Lung (tissue), 12 donors: ENCODE data around the gene NDUFS2. TPM values are rescaled to one million over a fixed set of nuclear protein-coding genes. Genes with fewer than 3 reads are reported as not detected.

ENCODE experiments used
- ATAC-seq: fragments of 200-7000 bp; cut with Tn5 transposase; one replicate; pipeline ENCODE4 v1.9.1; 2020; ENCODE audit warnings: moderate number of reproducible peaks; ENCODE audit not compliant: insufficient read depth, low FRiP score
- DNase-seq, 3 donors: peaks; one replicate each; pipeline ENCODE4 v3.0.0-alpha.2; 2013 to 2017
- H3K27ac ChIP-seq, 2 donors: one replicate each; pipeline ENCODE4 v1.5.1; 2013; ENCODE audit warnings: mild to moderate bottlenecking in 2 of 2, moderate library complexity in 2 of 2, control low read depth in 1 of 2, inconsistent platforms in 1 of 2, low read depth in 1 of 2, low read length in 1 of 2
- H3K27me3 ChIP-seq, 3 donors: one replicate each; pipeline ENCODE4 v1.5.1; 2013; ENCODE audit warnings: low read length in 2 of 3; ENCODE audit not compliant: control insufficient read depth in 3 of 3, insufficient read depth in 3 of 3
- H3K36me3 ChIP-seq, 4 donors: one replicate each; pipeline ENCODE4 v1.5.1; 2013; ENCODE audit warnings: low read length in 4 of 4, mild to moderate bottlenecking in 1 of 4, moderate library complexity in 1 of 4; ENCODE audit not compliant: control insufficient read depth in 4 of 4, insufficient read depth in 4 of 4
- H3K4me1 ChIP-seq, 5 donors: one replicate each; pipeline ENCODE4 v1.5.1; 2013; ENCODE audit warnings: low read length in 5 of 5, mild to moderate bottlenecking in 2 of 5, moderate library complexity in 1 of 5; ENCODE audit not compliant: control insufficient read depth in 5 of 5, insufficient read depth in 5 of 5
- H3K4me3 ChIP-seq: one replicate; pipeline ENCODE4 v1.5.1; 2013; ENCODE audit warnings: mild to moderate bottlenecking, control low read depth, moderate library complexity
- H3K9ac ChIP-seq, 2 donors: one replicate each; pipeline ENCODE4 v1.5.1; 2013; ENCODE audit warnings: low read length in 2 of 2, control low read depth in 1 of 2; ENCODE audit not compliant: insufficient read depth in 1 of 2
- H3K9me3 ChIP-seq, 4 donors: one replicate each; pipeline ENCODE4 v1.5.1; 2013; ENCODE audit warnings: low read length in 3 of 4, mild to moderate bottlenecking in 1 of 4, moderate library complexity in 1 of 4; ENCODE audit not compliant: control insufficient read depth in 4 of 4, insufficient read depth in 3 of 4
- CTCF ChIP-seq: IDR thresholded peaks from 2 replicates; pipeline ENCODE4 v1.5.1; 2012; ENCODE audit warnings: mild to moderate bottlenecking; ENCODE audit errors: control extremely low read depth, extremely low read depth
- WGBS, 2 donors: extraction: QIAGEN DNeasy Blood & Tissue Kit; methylation state at CpG; one replicate each; pipeline ENCODE4 v1.1.7; 2013; 5-methylcytosine and 5-hydroxymethylcytosine counted together
- polyA plus RNA-seq, 2 donors: library from polyadenylated mRNA; stranded (reverse); fragments of 200-250 nt; gene quantifications; one replicate each; pipeline ENCODE4 v1.2.1, GENCODE V29; 2013
- total RNA-seq, 2 donors: library from RNA; depleted of rRNA in 1 of 2; stranded (reverse); fragments of >200 nt in 1 of 2; gene quantifications; one replicate each; pipeline ENCODE4 v1.2.1, GENCODE V29; 2014 to 2021
- donor health status: control.
- donor health status: control.
- donor health status: Bipolar disorder and iron deficiency.
- donor health status: healthy.
- donor health status: DM: yes; HTN: yes; CAD: no.

Gene NDUFS2
- total and polyA plus RNA-seq, 4 donors, result 40.2 to 104 (median 88.1) TPM

DNA sequence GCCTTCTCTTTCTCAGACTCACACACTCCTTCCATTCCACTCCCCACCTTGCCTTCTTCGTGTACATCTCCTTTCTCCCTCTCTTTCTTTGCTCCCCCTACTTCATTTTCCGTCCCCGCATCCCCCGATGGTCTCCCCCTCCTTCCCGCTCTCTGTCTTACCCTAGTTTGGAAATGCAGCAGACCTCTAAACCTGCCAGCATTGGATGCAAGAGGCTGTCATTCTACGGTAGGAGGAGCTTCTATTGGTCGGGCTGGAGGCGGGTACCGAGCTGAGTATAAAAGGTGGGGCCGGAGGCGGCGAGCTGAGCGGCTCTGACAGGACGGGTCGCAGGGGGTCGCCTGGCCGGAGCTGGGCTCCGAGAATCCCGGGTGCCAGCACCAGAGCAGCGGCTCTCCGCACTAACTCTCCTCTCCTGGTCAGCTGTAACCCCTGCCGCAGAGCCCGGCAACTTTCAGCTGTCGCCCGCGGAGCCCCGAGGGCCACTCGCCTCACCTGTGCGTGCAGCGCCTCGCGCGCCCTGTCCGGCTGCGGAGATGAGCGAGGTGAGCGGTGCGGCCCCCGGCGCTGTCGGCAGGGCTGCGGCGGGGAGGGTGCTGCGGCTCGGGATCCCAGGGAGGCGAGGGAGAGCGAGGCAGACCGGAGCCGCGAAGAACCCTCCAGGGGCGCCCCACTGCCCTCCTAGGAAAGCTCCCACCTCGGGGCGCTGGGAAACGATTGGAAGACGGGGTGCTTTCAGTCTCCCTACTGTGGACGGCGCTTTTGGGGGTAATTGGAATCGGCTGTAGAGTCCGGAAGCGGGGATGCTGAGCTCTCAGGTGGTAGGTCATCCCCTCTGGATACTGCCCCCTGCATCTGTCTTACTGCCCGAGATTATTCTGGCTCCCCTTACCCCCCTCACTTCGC, 56.5 kb downstream of the NDUFS2 start, which contains the start of gene PCP4L1:
TSS of gene PCP4L1 (plus strand) at position 307 of the 906 bp plus-strand sequence. CDS start at position 537, 230 bp downstream.
- Histone ChIP-seq H3K36me3 (no peaks in the 10 kb centered on the region), H3K27ac (no peak within 1 kb of the TSS), H3K27me3 (peaks cover 0 to 23% (median 21%) of the 10 kb centered on the region in 3 donors), H3K4me1 (peaks cover 0 to 5% (median 0%) of the 10 kb centered on the region in 5 donors), H3K9ac (no peak within 1 kb of the TSS), H3K9me3 (peaks cover 0 to 10% (median 2%) of the 10 kb centered on the region in 4 donors), H3K4me3 (peak within 1 kb of the TSS; percentile 28)
- peak; percentile 58 to 68 (median 58) for DNase-seq
- no peak for TF ChIP-seq CTCF
- peak; percentile 81 for ATAC-seq
- WGBS, 2 donors, result 1 to 3% methylated on average over 58 to 62 of the region's 62 CpGs

- DNase-seq, result no peak
- Histone ChIP-seq H3K36me3 (no peaks in the 10 kb centered on the region), H3K27me3 (peaks cover 0 to 23% (median 21%) of the 10 kb centered on the region in 3 donors), H3K27ac (no peak overlapping the region), H3K4me1 (peaks cover 0 to 5% (median 0%) of the 10 kb centered on the region in 5 donors), H3K4me3 (no peak overlapping the region), H3K9me3 (peaks cover 0 to 10% (median 2%) of the 10 kb centered on the region in 4 donors), H3K9ac (no peak overlapping the region)
- no peak for TF ChIP-seq CTCF
- no peak for ATAC-seq
- WGBS, 2 donors, result 49 to 58% methylated on average over 6 of the region's 6 CpGs
Measured at GRCh38 chr1:161259345-161259702, 57.2 kb downstream of the NDUFS2 start.

GRCh38 chr1:161259765-161260164, 57.6 kb downstream of the NDUFS2 start:
- DNase-seq, result no peak
- H3K9me3 ChIP-seq, result peaks cover 0 to 10% (median 2%) of the 10 kb centered on the region in 4 donors
- peaks cover 0 to 23% (median 21%) of the 10 kb centered on the region in 3 donors for H3K27me3 ChIP-seq
- no peak for TF ChIP-seq CTCF
- WGBS, 2 donors, result 76% methylated on average over 1 of the region's 1 CpG
- H3K4me3 ChIP-seq, result no peak overlapping the region
- ATAC-seq, result no peak
- H3K36me3 ChIP-seq, result no peaks in the 10 kb centered on the region
- no peak overlapping the region for H3K9ac ChIP-seq
- peaks cover 0 to 5% (median 0%) of the 10 kb centered on the region in 5 donors for H3K4me1 ChIP-seq
- no peak overlapping the region for H3K27ac ChIP-seq
